CD8-positive, alpha-beta memory T cell (primary cell): ENCODE results near the gene SLAMF8. TPM values are rescaled to one million over a fixed set of nuclear protein-coding genes. Genes with fewer than 3 reads are reported as not detected.

Experiments used
- CTCF ChIA-PET: fragments of 350-600 bp; sonication (Branson Sonifier 250); formaldehyde crosslinking; loops from one replicate; lab custom pipeline; 2021; ENCODE audit warnings: antibody characterized with exemption; lab: Charles Lee
- POLR2A ChIA-PET: fragments of 350-600 bp; sonication (Branson Sonifier 250); formaldehyde crosslinking; loops from one replicate; lab custom pipeline; 2021; ENCODE audit warnings: antibody characterized with exemption; lab: Charles Lee
- DNase-seq, 5 donors: peaks; one replicate each; pipeline versions ENCODE4 v3.0.0 to v3.0.0-alpha.2; 2020 to 2022; ENCODE audit warnings: mixed read lengths in 1 of 5
- H3K27ac ChIP-seq: one replicate; pipeline ENCODE4 v1.7.0; 2013; ENCODE audit warnings: low read depth, mild to moderate bottlenecking, low read length, moderate library complexity
- H3K27me3 ChIP-seq: 2 replicates; pipeline ENCODE4 v1.7.0; 2013; ENCODE audit warnings: low read length, mild to moderate bottlenecking; ENCODE audit not compliant: insufficient read depth, poor library complexity, severe bottlenecking
- H3K36me3 ChIP-seq: 2 replicates; pipeline ENCODE4 v1.7.0; 2013; ENCODE audit warnings: mild to moderate bottlenecking, low read length, moderate library complexity; ENCODE audit not compliant: insufficient read depth
- H3K4me1 ChIP-seq: 2 replicates; pipeline ENCODE4 v1.7.0; 2013; ENCODE audit warnings: mild to moderate bottlenecking, low read length, moderate library complexity; ENCODE audit not compliant: insufficient read depth
- H3K4me3 ChIP-seq: 2 replicates; pipeline ENCODE4 v1.7.0; 2013; ENCODE audit warnings: mild to moderate bottlenecking, low read length
- H3K9me3 ChIP-seq: 2 replicates; pipeline ENCODE4 v1.7.0; 2013; ENCODE audit warnings: mild to moderate bottlenecking, low read length
- H3K27ac Mint-ChIP-seq, 8 donors: one replicate each; pipeline ENCODE4 v1.8.0; 2020 to 2021; ENCODE audit warnings: mixed read lengths in 8 of 8, mild to moderate bottlenecking in 6 of 8, inconsistent platforms in 3 of 8, moderate library complexity in 3 of 8
- H3K27me3 Mint-ChIP-seq, 2 donors: one replicate each; pipeline ENCODE4 v1.8.0; 2020 to 2021; ENCODE audit warnings: mixed read lengths in 2 of 2, mild to moderate bottlenecking in 1 of 2, moderate library complexity in 1 of 2
- H3K36me3 Mint-ChIP-seq, 3 donors: one replicate each; pipeline ENCODE4 v1.8.0; 2020 to 2021; ENCODE audit warnings: mixed read lengths in 3 of 3, inconsistent platforms in 1 of 3, mild to moderate bottlenecking in 1 of 3
- H3K4me1 Mint-ChIP-seq, 3 donors: one replicate each; pipeline ENCODE4 v1.8.0; 2020 to 2021; ENCODE audit warnings: mixed read lengths in 3 of 3, inconsistent platforms in 1 of 3, mild to moderate bottlenecking in 1 of 3
- H3K4me3 Mint-ChIP-seq, 7 donors: one replicate each; pipeline ENCODE4 v1.8.0; 2020 to 2021; ENCODE audit warnings: mixed read lengths in 7 of 7, mild to moderate bottlenecking in 6 of 7, moderate library complexity in 4 of 7, inconsistent platforms in 2 of 7
- H3K9me3 Mint-ChIP-seq, 5 donors: one replicate each; pipeline ENCODE4 v1.8.0; 2020 to 2022; ENCODE audit warnings: mixed read lengths in 5 of 5, mild to moderate bottlenecking in 3 of 5, moderate library complexity in 2 of 5, inconsistent platforms in 1 of 5
- polyA plus RNA-seq: library from polyadenylated mRNA; unstranded; fragments of 300-500 nt; fragmentation: Illumina TruSeq; gene quantifications from one replicate; pipeline ENCODE4 v1.2.3, GENCODE V29; 2021
- total RNA-seq, 2 experiments: library from RNA; stranded (reverse); gene quantifications; one replicate each; pipeline ENCODE4 v1.2.3, GENCODE V29; 2021

Gene SLAMF8
- total RNA-seq (1 to 10 TPM; 3.2 to 4.0 TPM), polyA plus RNA-seq (7.3 TPM)

DNA sequence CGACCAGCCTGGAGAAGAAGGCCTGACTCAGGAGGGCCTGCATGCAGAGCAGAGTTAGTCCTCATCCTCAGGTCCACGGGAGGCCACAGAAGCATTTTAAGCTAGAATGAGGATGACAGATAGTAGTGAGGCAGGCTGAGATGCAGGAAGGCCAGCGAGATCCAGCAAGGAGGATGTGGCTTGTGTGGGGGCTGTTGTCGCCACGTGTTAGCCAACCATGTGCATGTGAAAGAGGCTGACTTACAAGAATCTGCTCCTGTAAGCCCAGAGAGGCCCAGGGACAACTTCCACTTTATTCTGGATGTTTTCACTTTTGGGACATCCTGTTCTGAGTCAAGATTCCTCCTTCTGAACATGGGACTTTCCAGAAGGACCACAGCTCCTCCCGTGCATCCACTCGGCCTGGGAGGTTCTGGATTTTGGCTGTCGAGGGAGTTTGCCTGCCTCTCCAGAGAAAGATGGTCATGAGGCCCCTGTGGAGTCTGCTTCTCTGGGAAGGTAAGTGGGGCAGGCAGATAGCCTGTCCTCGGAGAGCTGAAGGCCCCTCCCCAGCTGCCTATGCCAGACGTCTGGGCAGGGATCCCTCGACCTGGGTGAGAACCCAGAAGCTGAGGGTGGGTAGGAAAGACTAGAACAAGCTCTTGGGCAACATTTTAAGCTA lies at the start of gene SLAMF8:
Gene SLAMF8, plus strand, starts transcription at position 433 of the 661 bp plus-strand sequence. Its CDS starts 26 bp downstream, at position 459.
- Mint-ChIP-seq H3K27ac (peak within 1 kb of the TSS; percentile 55 to 97 (median 88)), H3K36me3 (peaks cover 5 to 19% (median 6%) of the 10 kb centered on the region in 3 donors), H3K27me3 (peaks cover 0 to 6% of the 10 kb centered on the region in 2 donors), H3K4me1 (peaks cover 82 to 90% (median 83%) of the 10 kb centered on the region in 3 donors), H3K9me3 (peaks cover 12 to 39% (median 27%) of the 10 kb centered on the region in 5 donors), H3K4me3 (peak within 1 kb of the TSS; percentile 57 to 90 (median 80))
- Histone ChIP-seq H3K4me1 (peaks cover 57% of the 10 kb centered on the region), H3K27ac (peak within 1 kb of the TSS; percentile 39), H3K9me3 (peaks cover 8% of the 10 kb centered on the region), H3K4me3 (peak within 1 kb of the TSS; percentile 38), H3K27me3 (no peaks in the 10 kb centered on the region), H3K36me3 (no peaks in the 10 kb centered on the region)
- ChIA-PET CTCF (interaction anchor here (0.9 to 2.4 kb wide), 8 partner anchors 8 to 67 kb away, joined by 3 to 13 read pairs (median 6); partner anchors contain the start of gene DUSP23), POLR2A (interaction anchor here (1.0 to 1.3 kb wide), 2 partner anchors 26 to 97 kb away, joined by 4 read pairs; no protein-coding TSS in a partner anchor)
- peak; percentile 33 to 82 (median 51) for DNase-seq

- peak overlapping the region in 2 of 8 donors; percentile 1 to 24 for H3K27ac Mint-ChIP-seq
- POLR2A ChIA-PET = no interaction called here
- H3K9me3 ChIP-seq = no peaks in the 10 kb centered on the region
- no peaks in the 10 kb centered on the region for H3K36me3 ChIP-seq
- H3K27me3 ChIP-seq = no peaks in the 10 kb centered on the region
- no peaks in the 10 kb centered on the region for H3K27me3 Mint-ChIP-seq
- no peaks in the 10 kb centered on the region for H3K9me3 Mint-ChIP-seq
- peaks cover 0 to 5% (median 0%) of the 10 kb centered on the region in 3 donors for H3K36me3 Mint-ChIP-seq
- H3K4me1 ChIP-seq = peaks cover 9% of the 10 kb centered on the region
- CTCF ChIA-PET = interaction anchor here (0.7 to 3.1 kb wide), 2 partner anchors 113 to 158 kb away, joined by 3 to 17 read pairs; no protein-coding TSS in a partner anchor
- H3K4me1 Mint-ChIP-seq = peaks cover 27 to 37% (median 32%) of the 10 kb centered on the region in 3 donors
- no peak overlapping the region for H3K27ac ChIP-seq
- H3K4me3 ChIP-seq = no peak overlapping the region
- no peak for DNase-seq
- H3K4me3 Mint-ChIP-seq = peak overlapping the region in 1 of 7 donors; percentile 27
Measured at GRCh38 chr1:159778266-159778665, 48.4 kb upstream of the SLAMF8 start.

DNA sequence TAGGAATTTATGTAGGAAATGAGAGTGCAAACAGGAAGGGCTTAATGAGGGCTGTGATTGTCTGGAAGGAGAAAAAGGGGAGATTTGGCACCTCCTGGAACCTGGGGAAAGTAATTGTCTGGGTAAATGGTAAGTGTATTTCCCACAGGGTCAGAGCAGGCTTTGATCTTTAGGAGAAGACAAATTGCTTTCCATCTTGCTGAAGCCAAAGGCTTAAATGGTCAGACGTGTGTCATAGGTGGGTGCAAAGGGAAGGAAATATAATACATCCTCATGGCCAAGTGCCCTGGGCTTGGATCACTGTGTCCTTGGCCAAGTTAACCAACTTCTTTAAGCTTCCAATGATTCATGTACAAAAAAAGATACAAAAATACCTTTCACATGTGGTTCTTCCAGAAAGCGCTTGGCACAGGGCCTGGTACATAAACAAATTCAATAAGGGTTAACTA lies 47.2 kb upstream of the SLAMF8 start:
- Histone ChIP-seq H3K27ac (no peak overlapping the region), H3K36me3 (no peaks in the 10 kb centered on the region), H3K9me3 (no peaks in the 10 kb centered on the region), H3K4me3 (no peak overlapping the region), H3K27me3 (no peaks in the 10 kb centered on the region), H3K4me1 (peaks cover 9% of the 10 kb centered on the region)
- DNase-seq = no peak
- no peaks in the 10 kb centered on the region for H3K27me3 Mint-ChIP-seq
- H3K4me1 Mint-ChIP-seq = peaks cover 38 to 48% (median 42%) of the 10 kb centered on the region in 3 donors
- H3K36me3 Mint-ChIP-seq = peaks cover 0 to 5% (median 0%) of the 10 kb centered on the region in 3 donors
- peak overlapping the region in 7 of 8 donors; percentile 8 to 87 (median 45) for H3K27ac Mint-ChIP-seq
- CTCF ChIA-PET = interaction anchor here (3.1 kb wide), 1 partner anchor 112 kb away, joined by 17 read pairs; no protein-coding TSS in a partner anchor
- H3K4me3 Mint-ChIP-seq = peak overlapping the region in 6 of 7 donors; percentile 23 to 93 (median 82)
- no peaks in the 10 kb centered on the region for H3K9me3 Mint-ChIP-seq
- POLR2A ChIA-PET = no interaction called here

DNA sequence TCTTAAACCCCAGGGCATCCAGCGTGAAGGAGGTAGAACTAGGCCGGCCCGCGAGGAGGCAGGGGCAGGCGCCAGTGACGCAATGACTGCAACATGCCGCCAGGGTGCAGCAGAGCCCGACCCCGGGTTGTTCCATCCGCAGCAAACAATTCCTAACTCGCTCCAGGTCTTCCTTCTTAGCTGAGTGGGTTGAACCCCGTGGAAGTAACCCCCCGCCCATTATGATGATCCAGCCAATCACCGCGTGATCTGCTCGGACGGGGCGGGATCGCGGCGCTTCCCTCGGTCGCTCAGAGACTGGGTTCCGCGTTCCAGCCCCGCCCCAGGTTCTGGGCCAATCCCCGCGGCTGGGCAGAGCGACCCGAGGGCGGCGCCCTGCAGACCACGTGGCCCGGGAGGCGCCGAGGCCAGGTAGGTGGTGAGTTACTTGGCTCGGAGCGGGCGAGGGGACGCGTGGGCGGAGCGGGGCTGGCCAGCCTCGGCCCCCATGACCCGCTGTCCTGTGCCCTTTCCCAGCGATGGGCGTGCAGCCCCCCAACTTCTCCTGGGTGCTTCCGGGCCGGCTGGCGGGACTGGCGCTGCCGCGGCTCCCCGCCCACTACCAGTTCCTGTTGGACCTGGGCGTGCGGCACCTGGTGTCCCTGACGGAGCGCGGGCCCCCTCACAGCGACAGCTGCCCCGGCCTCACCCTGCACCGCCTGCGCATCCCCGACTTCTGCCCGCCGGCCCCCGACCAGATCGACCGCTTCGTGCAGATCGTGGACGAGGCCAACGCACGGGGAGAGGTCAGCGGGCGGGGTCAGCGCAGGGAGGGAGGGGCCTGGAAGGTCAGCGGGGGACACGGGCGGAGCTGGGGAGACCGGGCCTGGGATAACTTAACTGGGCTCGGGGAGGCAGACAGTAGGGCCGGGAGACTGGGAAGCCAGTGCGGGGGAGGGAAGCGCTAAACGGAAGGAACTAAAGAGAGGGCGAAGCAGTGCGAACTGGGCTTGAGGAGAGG lies 45.8 kb upstream of the SLAMF8 start, which contains the start of gene DUSP23:
Gene DUSP23, plus strand, starts transcription at position 380 of the 1,000 bp plus-strand sequence. Its CDS starts 139 bp downstream, at position 519.
- H3K4me1 ChIP-seq = peaks cover 9% of the 10 kb centered on the region
- H3K9me3 ChIP-seq = no peaks in the 10 kb centered on the region
- no peaks in the 10 kb centered on the region for H3K27me3 ChIP-seq
- H3K4me1 Mint-ChIP-seq = peaks cover 39 to 57% (median 43%) of the 10 kb centered on the region in 3 donors
- ChIA-PET POLR2A (interaction anchor here (0.5 kb wide), 1 partner anchor 77 kb away, joined by 4 read pairs; no protein-coding TSS in a partner anchor), CTCF (interaction anchor here (0.7 to 4.0 kb wide), 16 partner anchors 9 to 250 kb away, joined by 3 to 66 read pairs (median 5); partner anchors contain the start of genes PIGM, SLAMF8 and TAGLN2)
- peak within 1 kb of the TSS; percentile 81 to 95 (median 89) for H3K4me3 Mint-ChIP-seq
- no peaks in the 10 kb centered on the region for H3K9me3 Mint-ChIP-seq
- H3K27me3 Mint-ChIP-seq = peaks cover 0 to 1% of the 10 kb centered on the region in 2 donors
- peaks cover 0 to 5% (median 0%) of the 10 kb centered on the region in 3 donors for H3K36me3 Mint-ChIP-seq
- H3K4me3 ChIP-seq = peak within 1 kb of the TSS; percentile 63
- peak within 1 kb of the TSS; percentile 58 for H3K27ac ChIP-seq
- H3K27ac Mint-ChIP-seq = peak within 1 kb of the TSS; percentile 8 to 92 (median 88)
- peak; percentile 94 to 96 (median 96) for DNase-seq
- H3K36me3 ChIP-seq = no peaks in the 10 kb centered on the region

GRCh38 chr1:159781992-159782391 lies 44.7 kb upstream of the SLAMF8 start:
- H3K27ac ChIP-seq = no peak overlapping the region
- H3K27me3 ChIP-seq = no peaks in the 10 kb centered on the region
- peaks cover 0 to 5% (median 0%) of the 10 kb centered on the region in 3 donors for H3K36me3 Mint-ChIP-seq
- H3K4me1 Mint-ChIP-seq = peaks cover 39 to 57% (median 43%) of the 10 kb centered on the region in 3 donors
- no peak overlapping the region for H3K4me3 ChIP-seq
- H3K9me3 ChIP-seq = no peaks in the 10 kb centered on the region
- peak overlapping the region; percentile 81 to 95 (median 89) for H3K4me3 Mint-ChIP-seq
- peaks cover 0 to 1% of the 10 kb centered on the region in 2 donors for H3K27me3 Mint-ChIP-seq
- H3K4me1 ChIP-seq = peaks cover 9% of the 10 kb centered on the region
- no peaks in the 10 kb centered on the region for H3K36me3 ChIP-seq
- peak overlapping the region in 6 of 8 donors; percentile 8 to 92 (median 86) for H3K27ac Mint-ChIP-seq
- H3K9me3 Mint-ChIP-seq = no peaks in the 10 kb centered on the region
- ChIA-PET POLR2A (no interaction called here), CTCF (interaction anchor here (0.8 to 4.0 kb wide), 9 partner anchors 12 to 249 kb away, joined by 3 to 66 read pairs (median 7); partner anchors contain the start of genes PIGM and TAGLN2)
- no peak for DNase-seq

- Mint-ChIP-seq H3K27me3 (peaks cover 0 to 1% of the 10 kb centered on the region in 2 donors), H3K36me3 (peaks cover 0 to 5% (median 0%) of the 10 kb centered on the region in 3 donors), H3K4me3 (peak overlapping the region in 1 of 7 donors; percentile 79), H3K27ac (peak overlapping the region in 1 of 8 donors; percentile 34), H3K4me1 (peaks cover 36 to 56% (median 43%) of the 10 kb centered on the region in 3 donors), H3K9me3 (no peaks in the 10 kb centered on the region)
- H3K36me3 ChIP-seq = no peaks in the 10 kb centered on the region
- DNase-seq = no peak
- H3K9me3 ChIP-seq = no peaks in the 10 kb centered on the region
- ChIA-PET POLR2A (no interaction called here), CTCF (interaction anchor here (4.0 kb wide), 2 partner anchors 15 to 108 kb away, joined by 30 to 66 read pairs; no protein-coding TSS in a partner anchor)
- peaks cover 9% of the 10 kb centered on the region for H3K4me1 ChIP-seq
- no peak overlapping the region for H3K27ac ChIP-seq
- H3K27me3 ChIP-seq = no peaks in the 10 kb centered on the region
- no peak overlapping the region for H3K4me3 ChIP-seq
Measured at GRCh38 chr1:159783724-159784123, 42.9 kb upstream of the SLAMF8 start.

GRCh38 chr1:159786465-159786864 lies 40.2 kb upstream of the SLAMF8 start:
- H3K36me3 ChIP-seq = no peaks in the 10 kb centered on the region
- POLR2A ChIA-PET = no interaction called here
- Mint-ChIP-seq H3K9me3 (no peaks in the 10 kb centered on the region), H3K4me3 (no peak overlapping the region), H3K4me1 (peaks cover 19 to 33% (median 22%) of the 10 kb centered on the region in 3 donors), H3K36me3 (peaks cover 0 to under 1% (median 0%) of the 10 kb centered on the region in 3 donors), H3K27me3 (peaks cover 5 to 9% of the 10 kb centered on the region in 2 donors), H3K27ac (no peak overlapping the region)
- H3K27ac ChIP-seq = no peak overlapping the region
- H3K4me1 ChIP-seq = no peaks in the 10 kb centered on the region
- no peak overlapping the region for H3K4me3 ChIP-seq
- no peaks in the 10 kb centered on the region for H3K9me3 ChIP-seq
- CTCF ChIA-PET = interaction anchor here (0.6 to 3.5 kb wide), 2 partner anchors 13 to 35 kb away, joined by 3 to 16 read pairs; no protein-coding TSS in a partner anchor
- H3K27me3 ChIP-seq = no peaks in the 10 kb centered on the region
- no peak for DNase-seq
